CD4-positive, alpha-beta T cell (primary cell): ENCODE results near the gene ENTPD3. TPM values are rescaled to one million over a fixed set of nuclear protein-coding genes. Genes with fewer than 3 reads are reported as not detected.

Experiments
- ATAC-seq: fragments of 200-7000 bp; cut with Tn5 transposase; one replicate; pipeline ENCODE4 v1.10.0; 2022; ENCODE audit warnings: mild to moderate bottlenecking; ENCODE audit not compliant: poor library complexity
- CTCF ChIA-PET: fragments of 350-600 bp; sonication (Branson Sonifier 250); formaldehyde crosslinking; loops from one replicate; lab custom pipeline; 2021; ENCODE audit warnings: antibody characterized with exemption, inconsistent platforms; lab: Charles Lee
- POLR2A ChIA-PET: fragments of 350-600 bp; sonication (Branson Sonifier 250); formaldehyde crosslinking; loops from one replicate; lab custom pipeline; 2021; ENCODE audit warnings: antibody characterized with exemption, inconsistent platforms; lab: Charles Lee
- DNase-seq, 14 experiments: peaks; one replicate each; pipeline ENCODE4 v3.0.0-alpha.2; 2013 to 2020; ENCODE audit warnings: mixed read lengths in 2 of 14
- H3K27ac ChIP-seq, 2 donors: one replicate each; pipeline versions ENCODE4 v1.5.1 to v1.7.0; 2013; ENCODE audit warnings: low read length in 2 of 2, low read depth in 1 of 2, mild to moderate bottlenecking in 1 of 2
- H3K27me3 ChIP-seq, 2 experiments: 1 replicate in 1 of 2; 2 replicates in 1 of 2; pipeline versions ENCODE4 v1.6.1 to v1.7.0; 2013; ENCODE audit warnings: low read length in 2 of 2, control low read depth in 1 of 2, mild to moderate bottlenecking in 1 of 2, moderate library complexity in 1 of 2; ENCODE audit not compliant: insufficient read depth in 2 of 2, control insufficient read depth in 1 of 2
- H3K36me3 ChIP-seq: one replicate; pipeline ENCODE4 v1.6.1; 2013; ENCODE audit warnings: low read length, control low read depth; ENCODE audit not compliant: insufficient read depth
- H3K4me1 ChIP-seq: one replicate; pipeline ENCODE4 v1.6.1; 2013; ENCODE audit warnings: low read length, control low read depth; ENCODE audit not compliant: insufficient read depth
- H3K4me3 ChIP-seq: one replicate; pipeline ENCODE4 v1.5.1; 2013; ENCODE audit warnings: mild to moderate bottlenecking, low read length, moderate library complexity
- H3K9me3 ChIP-seq, 2 experiments: 1 replicate in 1 of 2; 2 replicates in 1 of 2; pipeline versions ENCODE4 v1.6.1 to v1.7.0; 2013; ENCODE audit warnings: low read length in 2 of 2, mild to moderate bottlenecking in 2 of 2, control low read depth in 1 of 2, moderate library complexity in 1 of 2; ENCODE audit not compliant: control insufficient read depth in 1 of 2, insufficient read depth in 1 of 2
- H3K27ac Mint-ChIP-seq: one replicate; pipeline ENCODE4 v1.8.0; 2020; ENCODE audit warnings: mixed read lengths
- H3K27me3 Mint-ChIP-seq: one replicate; pipeline ENCODE4 v1.8.0; 2021; ENCODE audit warnings: mixed read lengths
- H3K36me3 Mint-ChIP-seq: one replicate; pipeline ENCODE4 v1.8.0; 2021; ENCODE audit warnings: low read depth, mixed read lengths
- H3K4me1 Mint-ChIP-seq: one replicate; pipeline ENCODE4 v1.8.0; 2021; ENCODE audit warnings: low read depth, mixed read lengths
- H3K4me3 Mint-ChIP-seq: one replicate; pipeline ENCODE4 v1.8.0; 2020; ENCODE audit warnings: mild to moderate bottlenecking, mixed read lengths
- H3K9me3 Mint-ChIP-seq: one replicate; pipeline ENCODE4 v1.8.0; 2020; ENCODE audit warnings: mixed read lengths
- intact Hi-C, 2 experiments: fragments of 100-400 bp; cut with DNase I in 1 of 2; cut with micrococcal nuclease in 1 of 2; formaldehyde crosslinking; loops; one replicate each; pipeline versions ENCODE4 v1.15.1 to v1.9.0; 2023 to 2025; cut with DNase I, micrococcal nuclease
- total RNA-seq, 174 experiments: library from RNA in 2 of 174; stranded (reverse) in 2 of 174; gene quantifications; one replicate each; pipeline ENCODE4 v1.2.3 and lab custom pipeline; 2021 to 2026
- TF ChIP-seq, protein P1 (sequence below): fragments of 200-600 bp; IDR thresholded peaks from one replicate; pipeline ENCODE4 v1.8.0; 2022; ENCODE audit warnings: antibody characterized with exemption, mild to moderate bottlenecking

The ENTPD3 gene
- total RNA-seq, 2 experiments from 2014 or later: not detected

GRCh38 chr3:40407007-40407406 is 20.0 kb downstream of the ENTPD3 start:
- no peaks in the 10 kb centered on the region for H3K9me3 Mint-ChIP-seq
- H3K36me3 Mint-ChIP-seq: no peaks in the 10 kb centered on the region
- Histone ChIP-seq H3K4me3 (no peak overlapping the region), H3K27ac (no peak overlapping the region), H3K9me3 (no peaks in the 10 kb centered on the region), H3K4me1 (no peaks in the 10 kb centered on the region), H3K36me3 (no peaks in the 10 kb centered on the region), H3K27me3 (no peaks in the 10 kb centered on the region)
- no peak overlapping the region for H3K27ac Mint-ChIP-seq
- no peak overlapping the region for H3K4me3 Mint-ChIP-seq
- CTCF ChIA-PET: no interaction called here
- TF ChIP-seq, protein P1, sequence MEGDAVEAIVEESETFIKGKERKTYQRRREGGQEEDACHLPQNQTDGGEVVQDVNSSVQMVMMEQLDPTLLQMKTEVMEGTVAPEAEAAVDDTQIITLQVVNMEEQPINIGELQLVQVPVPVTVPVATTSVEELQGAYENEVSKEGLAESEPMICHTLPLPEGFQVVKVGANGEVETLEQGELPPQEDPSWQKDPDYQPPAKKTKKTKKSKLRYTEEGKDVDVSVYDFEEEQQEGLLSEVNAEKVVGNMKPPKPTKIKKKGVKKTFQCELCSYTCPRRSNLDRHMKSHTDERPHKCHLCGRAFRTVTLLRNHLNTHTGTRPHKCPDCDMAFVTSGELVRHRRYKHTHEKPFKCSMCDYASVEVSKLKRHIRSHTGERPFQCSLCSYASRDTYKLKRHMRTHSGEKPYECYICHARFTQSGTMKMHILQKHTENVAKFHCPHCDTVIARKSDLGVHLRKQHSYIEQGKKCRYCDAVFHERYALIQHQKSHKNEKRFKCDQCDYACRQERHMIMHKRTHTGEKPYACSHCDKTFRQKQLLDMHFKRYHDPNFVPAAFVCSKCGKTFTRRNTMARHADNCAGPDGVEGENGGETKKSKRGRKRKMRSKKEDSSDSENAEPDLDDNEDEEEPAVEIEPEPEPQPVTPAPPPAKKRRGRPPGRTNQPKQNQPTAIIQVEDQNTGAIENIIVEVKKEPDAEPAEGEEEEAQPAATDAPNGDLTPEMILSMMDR: no peak
- DNase-seq: no peak
- H3K27me3 Mint-ChIP-seq: no peaks in the 10 kb centered on the region
- POLR2A ChIA-PET: no interaction called here
- intact Hi-C loops: no loop called here
- H3K4me1 Mint-ChIP-seq: no peaks in the 10 kb centered on the region
- ATAC-seq: no peak

DNA sequence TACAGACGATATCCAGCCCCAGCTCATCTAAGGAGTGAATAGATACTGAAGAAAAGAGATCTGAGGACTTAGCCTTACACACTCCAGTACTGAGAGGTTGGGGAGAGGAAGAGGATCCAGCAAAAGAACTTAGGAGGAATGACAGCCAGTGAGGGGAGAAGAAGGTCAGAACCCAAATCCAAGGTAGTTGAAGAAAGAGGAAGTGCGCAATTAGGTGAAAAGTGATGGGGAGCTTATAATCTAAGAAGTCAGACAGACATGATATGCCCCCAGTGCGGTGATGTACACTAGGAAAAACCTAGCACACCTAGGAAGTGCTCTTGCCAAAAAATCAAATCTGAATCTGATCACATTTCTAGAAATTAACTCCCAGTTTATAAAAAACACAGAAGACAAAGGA is 20.6 kb downstream of the ENTPD3 start:
- Histone ChIP-seq H3K36me3 (no peaks in the 10 kb centered on the region), H3K9me3 (no peaks in the 10 kb centered on the region), H3K4me3 (no peak overlapping the region), H3K27ac (no peak overlapping the region), H3K4me1 (no peaks in the 10 kb centered on the region), H3K27me3 (no peaks in the 10 kb centered on the region)
- Mint-ChIP-seq H3K36me3 (no peaks in the 10 kb centered on the region), H3K27me3 (no peaks in the 10 kb centered on the region), H3K9me3 (no peaks in the 10 kb centered on the region), H3K27ac (no peak overlapping the region), H3K4me3 (no peak overlapping the region), H3K4me1 (no peaks in the 10 kb centered on the region)
- CTCF ChIA-PET: no interaction called here
- DNase-seq: no peak
- TF ChIP-seq, protein P1: no peak
- POLR2A ChIA-PET: no interaction called here
- ATAC-seq: no peak
- intact Hi-C loops: no loop called here

- DNase-seq (no peak), ATAC-seq (no peak)
- no peaks in the 10 kb centered on the region for H3K9me3 ChIP-seq
- H3K4me3 ChIP-seq: no peak overlapping the region
- H3K4me3 Mint-ChIP-seq: no peak overlapping the region
- intact Hi-C loops: no loop called here
- H3K36me3 Mint-ChIP-seq: no peaks in the 10 kb centered on the region
- no peaks in the 10 kb centered on the region for H3K4me1 Mint-ChIP-seq
- ChIA-PET POLR2A (interaction anchor here (1.0 kb wide), 1 partner anchor 11 kb away, joined by 3 read pairs; no protein-coding TSS in a partner anchor), CTCF (no interaction called here)
- no peaks in the 10 kb centered on the region for H3K4me1 ChIP-seq
- H3K9me3 Mint-ChIP-seq: no peaks in the 10 kb centered on the region
- H3K36me3 ChIP-seq: no peaks in the 10 kb centered on the region
- H3K27ac ChIP-seq: no peak overlapping the region
- no peaks in the 10 kb centered on the region for H3K27me3 ChIP-seq
- TF ChIP-seq, protein P1: no peak
- H3K27ac Mint-ChIP-seq: no peak overlapping the region
- H3K27me3 Mint-ChIP-seq: peaks cover 5% of the 10 kb centered on the region
Observed at GRCh38 chr3:40414270-40414669, 27.3 kb downstream of the ENTPD3 start.
